OCI-LY1 (cell line): Measurements from ENCODE around the gene MAFG.
"Not testable (repeated sequence)": the region's sequence is repeated elsewhere in the genome, so short reads cannot be mapped to it uniquely, and the experiment has no call there.

Source experiments
- H2AFZ ChIP-seq: fragments of 200-600 bp; sonication (generic), shearing (Covaris generic); 2 replicates; pipeline ENCODE4 v1.6.0; 2014; ENCODE audit warnings: antibody characterized with exemption, mild to moderate bottlenecking, low read length
- H3F3A ChIP-seq: fragments of 200-600 bp; sonication (generic), shearing (Covaris generic); 2 replicates; pipeline ENCODE4 v1.6.0; 2014; ENCODE audit warnings: mild to moderate bottlenecking, antibody characterized with exemption, low read length, moderate library complexity; ENCODE audit not compliant: insufficient read depth
- H3K27ac ChIP-seq: fragments of 200-600 bp; sonication (generic); 2 replicates; pipeline ENCODE4 v1.5.1; 2014; ENCODE audit warnings: low read length, mixed run types, mild to moderate bottlenecking, low read depth; ENCODE audit not compliant: poor library complexity, severe bottlenecking
- H3K27me3 ChIP-seq: fragments of 200-600 bp; sonication (generic); 2 replicates; pipeline ENCODE4 v1.6.0; 2014; ENCODE audit warnings: antibody characterized with exemption, mild to moderate bottlenecking, low read length, moderate library complexity; ENCODE audit not compliant: insufficient read depth
- H3K36me3 ChIP-seq: fragments of 200-600 bp; sonication (generic); 2 replicates; pipeline ENCODE4 v1.6.1; 2014; ENCODE audit warnings: mild to moderate bottlenecking, antibody characterized with exemption, low read length, moderate library complexity, mixed read lengths; ENCODE audit not compliant: insufficient read depth
- H3K4me1 ChIP-seq: fragments of 200-600 bp; sonication (generic); 2 replicates; pipeline ENCODE4 v1.5.1; 2014; ENCODE audit warnings: mild to moderate bottlenecking, low read length, moderate library complexity; ENCODE audit not compliant: insufficient read depth, severe bottlenecking
- H3K4me2 ChIP-seq: fragments of 200-600 bp; sonication (generic), shearing (Covaris generic); 2 replicates; pipeline ENCODE4 v1.6.1; 2014; ENCODE audit warnings: low read length
- H3K4me3 ChIP-seq: fragments of 200-600 bp; sonication (generic); 2 replicates; pipeline ENCODE4 v1.5.1; 2014; ENCODE audit warnings: low read length, low read depth, mild to moderate bottlenecking, mixed read lengths; ENCODE audit not compliant: poor library complexity, severe bottlenecking
- H3K79me2 ChIP-seq: fragments of 200-600 bp; shearing (Covaris generic); 2 replicates; pipeline ENCODE4 v1.6.1; 2016; ENCODE audit warnings: mixed run types, low read length, mixed read lengths; ENCODE audit not compliant: insufficient read depth
- H3K9ac ChIP-seq: fragments of 200-600 bp; sonication (generic), shearing (Covaris generic); 2 replicates; pipeline ENCODE4 v1.6.1; 2014; ENCODE audit warnings: mild to moderate bottlenecking, low read length, mixed read lengths
- H3K9me2 ChIP-seq: fragments of 200-600 bp; sonication (generic), shearing (Covaris generic); 2 replicates; pipeline ENCODE4 v1.6.1; 2014; ENCODE audit warnings: low read depth, mild to moderate bottlenecking, low read length, mixed read lengths
- H3K9me3 ChIP-seq: fragments of 200-600 bp; shearing (Covaris generic); 2 replicates; pipeline ENCODE4 v1.6.1; 2014; ENCODE audit warnings: low read length, mixed read lengths
- H4K20me1 ChIP-seq: fragments of 200-600 bp; sonication (generic), shearing (Covaris generic); 2 replicates; pipeline ENCODE4 v1.6.0; 2016; ENCODE audit warnings: mild to moderate bottlenecking, low read length; ENCODE audit not compliant: insufficient read depth
- EZH2 ChIP-seq: fragments of 200-600 bp; sonication (generic), shearing (Covaris generic); IDR thresholded peaks from 2 replicates; pipeline ENCODE4 v1.8.0; 2017; ENCODE audit warnings: borderline replicate concordance, mixed run types, mild to moderate bottlenecking, antibody characterized with exemption, low read length, moderate library complexity, mixed read lengths
- TF ChIP-seq, protein P1 (sequence below): fragments of 200-600 bp; sonication (generic), shearing (Covaris generic); IDR thresholded peaks from 2 replicates; pipeline ENCODE4 v1.5.1; 2017; ENCODE audit warnings: mild to moderate bottlenecking, antibody characterized with exemption, low read length, moderate library complexity, mixed read lengths

MAFG gene

DNA sequence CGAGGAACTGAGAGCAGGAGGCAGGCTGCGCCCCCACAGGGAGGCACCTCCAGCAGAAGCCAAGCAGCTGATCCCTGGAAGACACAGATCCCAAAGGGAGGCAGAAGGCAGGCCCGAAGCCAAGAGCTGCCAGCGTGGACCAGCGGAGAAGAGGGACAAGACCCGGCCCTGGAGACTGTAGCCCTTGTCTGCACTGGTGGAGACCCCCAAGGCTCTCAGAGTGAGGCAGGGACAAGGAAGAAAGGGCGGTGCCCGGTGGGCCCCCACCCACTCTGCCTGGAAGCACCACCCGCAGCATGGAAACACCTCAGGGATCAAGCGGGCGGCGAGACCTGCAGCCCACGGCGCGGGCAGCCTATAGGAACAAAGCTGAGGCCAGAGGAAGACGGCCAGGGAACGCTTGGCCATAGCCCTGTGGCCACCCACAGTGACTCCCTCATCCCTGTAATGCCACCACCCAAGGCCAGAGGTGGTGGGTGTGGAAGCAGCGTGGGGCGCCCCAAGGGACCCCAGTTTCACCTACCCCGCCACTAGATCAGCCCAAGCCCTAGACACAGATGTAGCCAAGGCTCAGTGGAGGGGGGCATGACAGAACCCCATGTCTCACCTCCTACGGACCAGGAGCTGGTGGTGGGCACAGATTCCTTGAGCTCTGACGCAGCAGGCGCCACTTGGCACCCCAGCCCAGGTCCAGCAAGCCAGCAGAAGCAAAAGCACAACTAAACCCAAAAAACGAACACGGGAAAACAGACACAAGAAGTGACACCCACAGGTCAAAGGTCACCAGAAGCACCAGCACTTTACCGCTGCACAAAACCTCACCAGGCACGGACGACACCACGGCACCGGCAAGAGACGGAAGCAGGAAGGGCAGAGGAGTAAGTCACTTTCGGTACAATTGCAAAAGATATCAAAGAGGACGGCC, 6.7 kb downstream of the MAFG start:
- Histone ChIP-seq H3K4me2 (no peak overlapping the region), H3K36me3 (peaks cover 24% of the 10 kb centered on the region; the same call in 1 of the 2 replicates), H3K4me3 (no peak overlapping the region), H3K9ac (no peak overlapping the region), H3K27ac (no peak overlapping the region), H3K27me3 (no peaks in the 10 kb centered on the region), H2AFZ (no peak overlapping the region), H3K9me2 (no peaks in the 10 kb centered on the region), H3K79me2 (peaks cover 16% of the 10 kb centered on the region), H4K20me1 (no peaks in the 10 kb centered on the region), H3K9me3 (no peaks in the 10 kb centered on the region), H3K4me1 (peaks cover 48% of the 10 kb centered on the region), H3F3A (no peaks in the 10 kb centered on the region)
- TF ChIP-seq, protein P1, sequence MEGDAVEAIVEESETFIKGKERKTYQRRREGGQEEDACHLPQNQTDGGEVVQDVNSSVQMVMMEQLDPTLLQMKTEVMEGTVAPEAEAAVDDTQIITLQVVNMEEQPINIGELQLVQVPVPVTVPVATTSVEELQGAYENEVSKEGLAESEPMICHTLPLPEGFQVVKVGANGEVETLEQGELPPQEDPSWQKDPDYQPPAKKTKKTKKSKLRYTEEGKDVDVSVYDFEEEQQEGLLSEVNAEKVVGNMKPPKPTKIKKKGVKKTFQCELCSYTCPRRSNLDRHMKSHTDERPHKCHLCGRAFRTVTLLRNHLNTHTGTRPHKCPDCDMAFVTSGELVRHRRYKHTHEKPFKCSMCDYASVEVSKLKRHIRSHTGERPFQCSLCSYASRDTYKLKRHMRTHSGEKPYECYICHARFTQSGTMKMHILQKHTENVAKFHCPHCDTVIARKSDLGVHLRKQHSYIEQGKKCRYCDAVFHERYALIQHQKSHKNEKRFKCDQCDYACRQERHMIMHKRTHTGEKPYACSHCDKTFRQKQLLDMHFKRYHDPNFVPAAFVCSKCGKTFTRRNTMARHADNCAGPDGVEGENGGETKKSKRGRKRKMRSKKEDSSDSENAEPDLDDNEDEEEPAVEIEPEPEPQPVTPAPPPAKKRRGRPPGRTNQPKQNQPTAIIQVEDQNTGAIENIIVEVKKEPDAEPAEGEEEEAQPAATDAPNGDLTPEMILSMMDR = no peak
- TF ChIP-seq EZH2 = no peak

DNA sequence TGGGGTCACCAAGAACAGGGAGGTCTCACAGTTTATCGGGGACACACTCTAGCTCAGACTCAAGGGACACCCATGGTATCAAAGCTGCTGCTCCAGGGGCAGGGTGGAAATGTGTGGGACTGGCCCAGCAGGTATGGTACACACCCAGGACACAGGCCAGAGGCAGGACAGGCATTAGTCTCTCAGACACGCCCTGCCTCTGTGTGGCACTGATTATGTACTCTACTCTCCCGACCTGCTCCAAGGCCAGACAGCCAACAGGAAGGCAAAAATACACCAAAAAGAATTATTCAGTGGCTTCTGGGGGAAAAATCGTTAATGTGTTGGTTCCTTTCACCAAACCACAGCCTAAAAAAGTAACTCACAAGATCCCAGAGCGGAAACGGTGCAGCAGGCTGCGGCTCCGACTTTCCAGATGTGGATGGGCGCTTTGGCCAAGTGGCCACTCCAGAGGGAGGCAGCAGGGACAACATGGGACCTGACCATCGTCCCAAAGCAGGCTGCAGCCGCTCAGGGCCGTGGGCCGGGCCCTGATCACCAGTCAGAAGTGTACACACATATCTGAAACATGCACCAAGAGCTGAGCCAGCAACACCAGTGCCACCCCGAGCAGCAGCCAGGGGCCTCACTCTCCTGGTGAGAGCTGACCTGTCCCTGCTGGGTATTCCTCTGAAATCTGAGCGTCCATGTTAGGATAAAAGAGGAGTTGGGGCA, 8.5 kb downstream of the MAFG start:
- Histone ChIP-seq H3K4me1 (peaks cover 29% of the 10 kb centered on the region), H4K20me1 (no peaks in the 10 kb centered on the region), H3F3A (no peaks in the 10 kb centered on the region), H3K27ac (no peak overlapping the region), H2AFZ (no peak overlapping the region), H3K36me3 (peaks cover 43% of the 10 kb centered on the region), H3K9ac (no peak overlapping the region), H3K27me3 (no peaks in the 10 kb centered on the region), H3K4me3 (no peak overlapping the region), H3K79me2 (peaks cover under 1% of the 10 kb centered on the region; the same call in 1 of the 2 replicates), H3K4me2 (no peak overlapping the region), H3K9me3 (no peaks in the 10 kb centered on the region), H3K9me2 (no peaks in the 10 kb centered on the region)
- TF ChIP-seq, protein P1 = no peak
- TF ChIP-seq EZH2 = no peak

DNA sequence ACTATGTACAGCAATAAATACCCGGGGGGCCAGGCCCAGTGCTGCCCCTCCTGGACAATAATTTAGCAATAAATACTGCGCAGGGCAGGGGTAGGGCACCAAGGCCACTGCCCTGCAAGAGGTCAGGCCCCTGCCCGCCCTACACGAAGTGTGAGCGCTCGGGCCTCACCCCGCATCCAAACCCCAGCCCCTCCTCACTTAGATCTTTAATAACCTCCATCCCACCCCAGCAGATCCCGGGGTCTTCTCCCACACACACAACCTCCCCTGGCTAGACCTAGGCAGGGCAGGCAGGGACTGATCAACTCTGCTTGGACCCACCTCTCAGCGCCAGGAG, 9.2 kb downstream of the MAFG start:
- H3K9me3 ChIP-seq, H3K79me2 ChIP-seq, H2AFZ ChIP-seq, H3F3A ChIP-seq, H4K20me1 ChIP-seq, H3K27ac ChIP-seq, H3K9me2 ChIP-seq, H3K27me3 ChIP-seq: not testable (repeated sequence)
- Histone ChIP-seq H3K4me3 (peak overlapping the region; percentile 94), H3K4me1 (peaks cover 24% of the 10 kb centered on the region), H3K9ac (peak overlapping the region; percentile 34; the same call in 1 of the 2 replicates), H3K36me3 (peaks cover 50% of the 10 kb centered on the region), H3K4me2 (peak overlapping the region; percentile 98)
